ENCODE data around the gene GTF2I.
A peak's percentile ranks its signal among the peaks of the same experiment; 100 is the strongest.
"Not testable (repeated sequence)": the region's sequence is repeated elsewhere in the genome, so short reads cannot be mapped to it uniquely, and the experiment has no call there.

Gene GTF2I

DNA sequence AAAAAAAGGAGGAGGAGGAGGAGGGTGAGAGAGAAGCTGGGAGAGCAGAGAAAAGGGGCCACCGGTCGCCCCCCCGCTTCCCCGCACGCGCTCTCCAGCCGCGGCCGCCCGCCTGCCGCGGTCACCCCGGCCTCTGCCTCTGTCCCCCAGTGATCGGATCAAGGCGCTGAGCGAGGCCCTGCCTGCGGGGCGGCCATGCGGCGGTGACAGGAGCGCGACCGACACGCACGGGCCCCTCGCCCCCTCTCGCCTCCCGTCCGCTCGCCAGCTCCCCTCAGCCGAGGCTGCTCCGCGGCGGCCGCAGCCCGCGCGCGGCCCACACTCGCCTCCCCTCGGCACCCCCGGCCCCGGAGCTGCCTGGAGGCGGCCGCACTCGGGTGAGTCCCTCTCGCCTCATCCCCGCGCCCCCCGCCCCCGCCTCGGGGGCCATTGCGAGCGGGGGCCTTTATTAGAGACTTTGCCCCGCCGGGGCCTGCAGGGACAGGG, at the start of gene GTF2I:
TSS of gene GTF2I (plus strand) at position 27 of the 486 bp plus-strand sequence. CDS start 31,411 bp downstream, outside the sequence.
- peak; percentile 86 for DNase-seq (ENCODE audit: low spot score)

DNA sequence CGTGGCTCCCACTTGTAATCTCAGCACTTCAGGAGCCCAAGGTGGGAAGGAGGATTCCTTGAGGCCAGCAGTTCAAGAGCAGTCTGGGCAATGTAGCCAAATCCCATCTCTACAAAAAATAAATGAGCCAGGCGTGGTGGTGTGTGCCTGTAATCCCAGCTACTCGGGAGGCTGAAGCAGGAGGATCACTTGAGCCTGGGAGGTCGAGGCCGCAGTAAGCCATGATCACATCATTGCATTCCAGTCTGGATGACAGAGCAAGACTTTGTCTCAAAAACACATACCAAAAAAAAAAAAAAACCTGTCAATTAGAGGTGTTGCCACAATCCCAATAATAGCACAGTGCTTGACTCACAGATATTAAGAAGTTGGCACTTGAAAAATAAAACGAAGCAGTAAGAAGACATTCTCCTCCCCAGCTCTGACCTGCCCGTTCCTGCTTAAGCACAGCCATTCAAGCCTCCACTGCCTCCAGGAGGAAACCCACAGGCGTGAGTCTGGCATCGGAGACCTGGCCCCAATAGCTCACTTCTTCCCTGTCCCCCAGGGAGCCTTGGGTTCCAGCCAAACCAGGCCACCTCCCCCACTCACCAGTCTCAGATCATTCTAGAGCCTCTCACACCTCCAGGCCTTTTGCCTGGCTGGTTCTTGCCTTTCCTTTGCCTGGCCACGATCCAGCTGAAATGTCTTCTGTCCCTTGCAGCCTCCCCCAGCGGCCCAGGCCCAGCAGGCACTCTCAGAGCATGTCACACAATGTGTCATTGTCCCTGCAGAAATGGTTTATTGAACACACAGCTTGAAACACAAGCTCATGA, 45.3 kb upstream of the GTF2I start:
- no peak for DNase-seq (ENCODE audit: low spot score)

DNA sequence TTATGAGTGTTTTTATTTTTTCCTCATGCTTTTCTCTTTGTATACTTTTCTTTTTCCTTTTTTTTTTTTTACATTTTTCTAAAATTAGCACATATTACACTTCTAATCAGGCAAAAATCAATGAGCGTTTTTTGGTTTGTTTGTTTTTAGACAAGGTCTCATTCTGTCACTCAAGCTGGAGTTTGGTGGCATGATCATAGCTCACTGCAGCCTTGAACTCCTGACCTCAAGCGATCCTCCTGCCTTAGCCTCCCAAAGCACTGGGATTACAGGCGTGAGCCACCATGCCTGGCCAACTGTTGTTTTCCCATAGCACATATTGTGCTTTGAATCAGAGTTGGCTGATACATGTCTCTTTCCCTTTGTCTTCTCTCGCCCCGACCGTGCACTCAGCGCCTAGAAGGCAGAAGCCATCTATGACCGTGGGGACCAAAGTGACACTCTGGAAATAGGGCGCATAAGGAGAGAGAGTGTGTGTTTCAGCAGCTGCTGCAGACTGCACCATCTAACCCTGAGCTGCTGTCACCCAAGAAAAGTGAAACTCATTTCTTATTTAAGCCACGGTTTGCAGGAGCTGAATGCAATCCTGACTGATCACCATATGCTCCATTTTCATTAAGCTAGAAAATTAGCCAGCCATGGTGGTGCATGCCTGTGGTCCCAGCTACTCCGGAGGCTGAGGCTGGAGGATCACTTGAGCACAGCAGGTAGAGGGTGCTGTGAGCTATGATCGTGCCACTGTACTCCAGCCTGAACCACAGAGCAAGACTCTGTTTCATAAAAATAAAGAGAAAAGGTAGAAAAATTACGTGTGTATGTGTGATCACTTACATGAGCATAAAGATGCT, 41.4 kb upstream of the GTF2I start:
- DNase-seq (ENCODE audit: low spot score): no peak

- peak; percentile 50 for DNase-seq (ENCODE audit: low spot score)
Observed at GRCh38 chr7:74617180-74617744, 40.3 kb upstream of the GTF2I start.

DNA sequence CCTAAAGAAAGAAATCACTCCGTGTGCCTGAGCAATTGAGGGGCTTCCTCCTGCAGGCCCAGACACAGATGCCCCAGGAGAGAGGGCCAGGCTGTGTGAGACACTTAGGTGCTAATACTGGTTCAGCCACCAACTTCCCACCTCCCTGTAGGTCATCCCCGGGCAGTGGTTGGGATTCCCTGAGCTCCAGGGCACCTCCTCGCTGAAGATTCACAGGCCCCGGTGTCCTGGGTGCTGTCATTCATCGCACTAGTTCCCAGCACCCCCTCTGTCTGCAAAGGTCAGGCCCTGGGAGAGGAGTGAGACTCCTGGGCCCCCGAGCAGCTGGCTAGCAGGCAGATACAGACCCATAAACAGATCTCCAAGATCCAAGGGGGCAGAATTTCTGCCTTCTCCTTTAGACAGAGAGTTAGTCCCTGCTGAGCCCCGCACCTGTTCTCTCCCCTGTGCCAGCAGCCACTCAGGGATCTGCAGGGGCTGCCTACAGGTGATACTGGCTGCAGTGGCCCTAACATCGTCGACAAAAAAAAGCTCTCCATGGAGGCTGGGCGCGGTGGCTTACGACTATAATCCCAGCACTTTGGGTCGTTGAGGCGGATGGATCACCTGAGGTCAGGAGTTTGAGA, 38.2 kb upstream of the GTF2I start:
- peak; percentile 49 for DNase-seq (ENCODE audit: low spot score)

GRCh38 chr7:74622228-74622749, 35.2 kb upstream of the GTF2I start:
- DNase-seq (ENCODE audit: low spot score): no peak

DNA sequence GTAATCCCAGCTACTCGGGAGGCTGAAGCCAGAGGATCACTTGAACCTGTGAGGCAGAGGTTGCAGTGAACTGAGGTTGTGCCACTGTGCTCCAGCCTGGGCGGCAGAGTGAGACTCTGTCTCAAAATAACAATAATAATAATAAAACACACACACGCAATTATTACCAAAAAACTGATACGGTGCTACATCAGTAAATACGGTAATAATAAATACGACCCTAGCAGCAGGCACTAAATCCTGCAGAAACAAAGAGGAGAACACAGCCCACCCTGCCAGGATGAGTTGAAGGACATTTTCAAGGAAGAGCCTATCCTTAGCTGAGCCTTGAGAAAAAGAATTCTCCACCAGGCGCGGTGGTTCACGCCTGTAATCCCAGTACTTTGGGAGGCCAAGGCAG, 34.4 kb upstream of the GTF2I start:
- DNase-seq (ENCODE audit: low spot score): no peak

DNA sequence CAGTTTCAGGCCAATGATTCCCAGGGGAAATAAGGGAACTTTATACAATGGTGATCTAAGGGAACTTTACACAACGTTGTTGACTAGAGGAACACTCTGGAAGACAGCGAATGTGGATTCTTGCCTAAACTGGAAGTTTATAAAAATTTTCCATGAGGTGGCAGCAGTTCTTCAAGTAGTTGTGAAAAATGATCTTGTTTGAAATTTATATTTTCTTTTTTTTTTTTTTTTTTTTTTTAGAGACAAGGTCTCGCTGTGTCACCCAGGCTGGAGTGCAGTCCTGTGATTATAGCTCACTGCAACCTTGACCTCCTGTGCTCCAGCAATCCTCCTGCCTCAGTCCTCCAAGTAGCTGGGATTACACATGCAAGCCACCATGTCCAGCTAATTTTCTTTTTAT, 32.1 kb upstream of the GTF2I start:
- DNase-seq (ENCODE audit: low spot score): no peak

DNA sequence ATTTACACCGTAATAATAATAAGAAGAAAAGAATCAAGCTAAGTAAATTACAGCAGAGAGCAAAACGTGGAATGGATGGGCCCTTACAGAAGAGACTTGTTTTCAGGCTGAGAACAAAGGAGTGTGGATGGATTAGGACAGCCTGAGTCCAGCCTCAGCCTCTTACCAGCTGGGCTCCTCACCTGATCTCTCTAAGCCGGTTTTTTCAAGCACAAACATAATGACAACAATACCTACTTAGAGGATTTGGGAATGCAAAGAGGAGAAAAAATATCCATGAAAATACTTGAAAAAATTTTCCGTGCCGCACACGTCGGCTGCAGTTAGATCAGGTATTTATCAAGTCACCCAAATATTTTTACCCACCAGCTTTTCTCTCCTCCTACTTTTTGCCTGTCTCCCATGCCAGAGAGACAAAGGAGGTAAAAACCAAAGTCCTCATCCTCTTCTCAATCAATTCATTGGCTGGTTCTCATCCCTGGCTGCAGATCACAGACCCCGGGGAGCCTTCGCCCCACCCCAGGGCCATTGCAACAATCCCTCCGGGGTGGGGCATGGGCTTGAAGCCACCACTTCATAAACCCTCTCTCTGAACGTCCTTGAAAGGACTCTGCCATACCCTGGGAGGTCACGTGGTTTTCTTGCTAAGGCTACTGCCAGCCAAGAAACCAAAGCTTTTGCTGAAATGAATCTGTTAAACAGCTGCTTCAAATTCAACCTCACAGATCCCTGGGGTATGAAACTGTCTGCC, 29.7 kb upstream of the GTF2I start:
- DNase-seq (ENCODE audit: low spot score): peak; percentile 69

- DNase-seq (ENCODE audit: low spot score): no peak
Observed at GRCh38 chr7:74632505-74632904, 25.0 kb upstream of the GTF2I start.

GRCh38 chr7:74633451-74633921, 24.0 kb upstream of the GTF2I start:
- no peak for DNase-seq (ENCODE audit: low spot score)

GRCh38 chr7:74637745-74638144, 19.8 kb upstream of the GTF2I start:
- no peak for DNase-seq (ENCODE audit: low spot score)

DNA sequence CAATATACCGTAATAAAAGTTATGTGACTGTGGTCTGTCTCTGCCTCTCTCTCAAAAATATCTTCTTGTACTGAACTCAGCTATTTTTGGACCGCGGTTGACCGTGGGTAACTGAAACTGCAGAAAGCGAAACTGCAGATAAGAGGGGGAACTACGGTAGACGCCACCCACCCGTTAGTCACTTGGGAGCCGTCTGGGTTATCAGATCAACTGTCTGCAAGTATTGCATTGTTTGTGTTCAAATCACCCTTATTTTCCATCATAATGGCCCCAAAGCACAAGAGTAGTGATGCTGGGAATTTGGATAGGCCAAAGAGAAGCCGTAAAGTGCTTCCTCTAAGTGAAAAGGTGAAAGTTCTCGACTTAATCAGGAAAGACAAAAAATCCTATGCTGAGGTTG, 7.5 kb upstream of the GTF2I start:
- not testable (repeated sequence) for DNase-seq (ENCODE audit: low spot score)

DNA sequence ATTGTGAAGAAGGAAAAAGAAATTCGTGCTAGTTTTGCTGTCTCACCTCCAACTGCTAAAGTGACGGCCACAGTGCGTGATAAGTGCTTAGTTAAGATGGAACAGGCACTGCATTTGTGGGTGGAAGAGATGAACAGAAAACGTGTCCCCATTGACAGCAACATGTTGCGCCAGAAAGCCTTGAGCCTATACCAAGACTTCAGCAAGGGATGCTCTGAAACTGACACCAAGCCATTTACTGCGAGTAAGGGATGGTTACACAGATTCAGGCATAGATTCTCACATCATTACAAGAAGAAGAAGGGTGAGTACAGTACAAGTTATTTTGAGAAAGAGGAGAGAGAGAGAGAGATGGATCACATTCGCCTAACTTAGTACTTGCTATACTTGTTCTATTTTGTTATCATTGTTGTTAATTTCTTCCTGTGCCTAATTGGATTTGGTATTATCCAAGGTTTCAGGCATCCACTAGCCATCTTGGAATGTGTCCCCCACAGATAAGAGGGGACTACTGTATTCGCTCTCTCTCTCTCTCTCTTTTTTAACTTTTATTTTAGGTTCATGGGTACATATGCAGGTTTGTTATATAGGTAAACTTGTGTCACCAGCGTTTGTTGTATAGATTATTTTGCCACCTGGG, 6.9 kb upstream of the GTF2I start:
- not testable (repeated sequence) for DNase-seq (ENCODE audit: low spot score)

- DNase-seq (ENCODE audit: low spot score): not testable (repeated sequence)
Observed at GRCh38 chr7:74651133-74651504, 6.4 kb upstream of the GTF2I start.

DNA sequence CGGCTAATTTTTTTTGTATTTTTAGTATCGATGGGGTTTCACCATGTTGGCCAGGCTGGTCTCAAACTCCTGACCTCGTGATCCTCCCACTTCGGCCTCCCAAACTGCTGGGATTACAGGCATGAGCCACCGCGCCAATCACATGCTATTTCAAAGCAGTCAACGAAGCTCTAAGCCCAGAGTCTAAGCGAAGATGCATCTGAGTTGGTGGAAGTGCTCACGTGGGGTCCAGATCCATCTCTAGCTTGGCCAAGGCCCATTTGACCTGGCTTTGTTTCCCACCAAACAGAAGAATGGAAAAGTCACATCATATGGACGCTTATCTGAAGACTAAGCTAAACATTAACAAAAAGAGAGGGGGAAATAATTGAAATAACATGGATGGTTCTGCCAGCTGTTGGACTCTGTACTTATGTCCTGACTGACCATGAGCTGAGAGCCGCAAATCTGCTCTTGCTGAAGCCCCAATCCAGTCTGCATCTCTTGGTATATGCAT, 3.8 kb upstream of the GTF2I start:
- no peak for DNase-seq (ENCODE audit: low spot score)

DNA sequence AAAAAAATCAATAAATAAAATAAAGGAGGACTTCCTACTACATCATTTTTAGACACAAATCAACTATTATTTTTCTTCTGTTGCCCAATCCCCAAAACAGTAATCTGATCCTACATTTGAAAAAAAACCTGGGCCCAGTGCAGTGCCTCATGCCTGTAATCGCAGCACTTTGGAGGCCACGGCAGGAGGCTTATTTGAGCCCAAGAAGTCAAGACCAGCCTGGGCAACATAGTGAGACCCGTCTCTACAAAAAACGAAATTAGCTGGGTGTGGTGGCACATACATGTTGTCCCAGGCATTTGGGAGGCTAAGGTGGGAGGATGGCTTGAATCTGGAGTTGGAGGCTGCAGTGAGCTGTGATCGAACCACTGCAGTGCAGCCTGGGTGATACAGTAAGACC, 2.7 kb upstream of the GTF2I start:
- DNase-seq (ENCODE audit: low spot score): no peak

DNA sequence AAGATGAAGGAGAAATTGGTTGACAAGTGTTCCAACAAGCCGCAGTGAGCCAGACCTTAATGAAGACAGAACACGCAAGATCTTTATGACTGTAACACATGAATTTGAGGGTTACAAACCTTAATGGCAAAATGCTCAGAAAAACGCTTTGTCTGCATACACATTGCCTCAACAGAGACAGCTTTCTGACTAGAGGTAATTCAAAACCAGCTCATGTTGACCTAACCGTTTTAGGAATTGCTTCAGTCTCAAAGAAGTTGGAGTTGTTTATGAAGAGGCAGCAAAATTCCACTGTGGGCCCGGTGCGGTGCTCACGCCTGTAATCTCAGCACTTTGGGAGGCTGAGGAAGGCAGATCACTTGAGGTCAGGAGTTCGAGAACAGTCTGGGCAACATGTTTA, 2.2 kb upstream of the GTF2I start:
- no peak for DNase-seq (ENCODE audit: low spot score)

DNA sequence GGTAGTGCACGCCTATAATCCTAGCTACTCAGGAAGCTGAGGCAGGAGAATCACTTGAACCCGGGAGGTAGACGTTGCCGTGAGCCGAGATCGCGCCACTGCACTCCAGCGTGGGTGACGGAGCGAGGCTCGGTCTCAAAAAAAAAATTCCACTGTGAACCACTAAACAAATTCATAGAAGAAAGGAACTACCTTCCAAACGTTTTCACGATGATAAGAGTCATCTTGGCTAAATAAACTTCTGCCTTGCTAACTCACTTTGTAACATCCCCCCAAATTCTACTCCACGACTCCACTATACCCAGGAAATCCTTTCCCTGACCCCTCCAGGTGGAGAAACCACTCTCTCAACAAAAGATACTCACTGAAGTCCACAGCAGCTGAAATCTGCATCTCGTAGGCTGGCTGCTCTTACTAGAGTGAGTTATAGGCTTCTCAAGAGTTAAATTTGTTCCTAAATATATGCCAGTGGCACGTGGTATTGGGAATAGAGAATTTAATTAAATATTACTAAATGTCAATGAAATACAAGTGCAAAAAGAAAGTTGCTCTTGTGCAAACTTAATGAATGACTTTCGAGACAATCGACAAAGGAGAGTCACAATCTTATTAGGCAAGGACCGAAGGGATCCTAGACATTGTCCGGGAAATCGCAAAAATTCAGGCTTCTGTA, 1.6 kb upstream of the GTF2I start:
- no peak for DNase-seq (ENCODE audit: low spot score)

GRCh38 chr7:74656441-74656836, 1.1 kb upstream of the GTF2I start:
- DNase-seq (ENCODE audit: low spot score): peak; percentile 64
